Stomach (tissue), 9 donors: ENCODE results near the gene FRMD1. TPM values are rescaled to one million over a fixed set of nuclear protein-coding genes. Genes with fewer than 3 reads are reported as not detected.
A peak's percentile ranks its signal among the peaks of the same experiment; 100 is the strongest.

Experiments used
- DNase-seq, 2 donors: peaks; one replicate each; pipeline versions ENCODE4 v3.0.0 to v3.0.0-alpha.2; 2013 to 2019
- H3K27ac ChIP-seq, 5 donors: fragments of 200-600 bp in 4 of 5; sonication (generic) in 4 of 5; one replicate each; pipeline ENCODE4 v1.5.1; 2013 to 2019; ENCODE audit warnings: mild to moderate bottlenecking in 1 of 5, moderate library complexity in 1 of 5
- H3K27me3 ChIP-seq, 3 donors: fragments of 200-600 bp; sonication (generic); one replicate each; pipeline ENCODE4 v1.5.1; 2017 to 2019; ENCODE audit warnings: mixed run types in 1 of 3
- H3K36me3 ChIP-seq, 4 donors: fragments of 200-600 bp; sonication (generic); 1 replicate in 3 of 4; 2 replicates in 1 of 4; pipeline ENCODE4 v1.5.1; 2016 to 2019
- H3K4me1 ChIP-seq, 4 donors: fragments of 200-600 bp; sonication (generic); one replicate each; pipeline ENCODE4 v1.5.1; 2016 to 2019
- H3K4me3 ChIP-seq, 4 donors: fragments of 200-600 bp; sonication (generic) in 3 of 4; one replicate each; pipeline ENCODE4 v1.5.1; 2016 to 2019; ENCODE audit warnings: mild to moderate bottlenecking in 1 of 4
- H3K9me3 ChIP-seq, 4 donors: fragments of 200-600 bp; sonication (generic); one replicate each; pipeline ENCODE4 v1.5.1; 2016 to 2019
- CTCF ChIP-seq, 7 experiments: fragments of 450-650 bp in 4 of 7; fragments of 200-600 bp in 3 of 7; sonication (generic) in 3 of 7; IDR thresholded peaks; one replicate each; pipeline ENCODE4 v1.5.1; 2016 to 2019; ENCODE audit warnings: antibody characterized with exemption in 7 of 7, control low read depth in 2 of 7, mild to moderate bottlenecking in 1 of 7
- EP300 ChIP-seq: sonication (generic); formaldehyde crosslinking; IDR thresholded peaks from one replicate; pipeline ENCODE4 v1.6.1; 2017; ENCODE audit warnings: antibody characterized with exemption
- POLR2A ChIP-seq, 4 donors: fragments of 450-650 bp; IDR thresholded peaks; one replicate each; pipeline ENCODE4 v1.6.1; 2016; ENCODE audit warnings: antibody characterized with exemption in 4 of 4, control low read depth in 2 of 4, mild to moderate bottlenecking in 1 of 4, moderate library complexity in 1 of 4
- POLR2AphosphoS5 ChIP-seq, 3 donors: sonication (generic); formaldehyde crosslinking; IDR thresholded peaks; one replicate each; pipeline ENCODE4 v1.6.1; 2016; ENCODE audit warnings: antibody characterized with exemption in 3 of 3
- WGBS, 5 donors: extraction: QIAGEN DNeasy Blood & Tissue Kit in 3 of 5; methylation state at CpG; one replicate each; pipeline versions ENCODE4 v1.1.5 to v1.1.7; 2013 to 2018; 5-methylcytosine and 5-hydroxymethylcytosine counted together
- intact Hi-C: fragments of 100-400 bp; cut with DNase I; formaldehyde crosslinking; loops from one replicate; pipeline ENCODE4 v1.15.1; 2023; ENCODE audit warnings: low total_unique reads
- polyA plus RNA-seq, 3 donors: library from polyadenylated mRNA; stranded (reverse); fragments of 200-250 nt; gene quantifications; one replicate each; pipeline ENCODE4 v1.2.3, GENCODE V29; 2013
- total RNA-seq, 5 donors: library from RNA; depleted of rRNA; stranded (reverse); fragments of >200 nt; gene quantifications; one replicate each; pipeline versions ENCODE4 v1.1.0 to v1.2.3, GENCODE V29; 2014 to 2016
- donor health status: healthy with polysubstance abuse.
- donor health status: Bipolar disorder and iron deficiency.
- donor health status: healthy.

The FRMD1 gene
- total and polyA plus RNA-seq, 8 donors: 0.43 to 42.9 (median 7.7) TPM

GRCh38 chr6:168007592-168008338 is 71.2 kb downstream of the FRMD1 start:
- no peak overlapping the region for H3K4me3 ChIP-seq
- H3K4me1 ChIP-seq: peaks cover 0 to 5% (median 4%) of the 10 kb centered on the region in 4 donors
- H3K27ac ChIP-seq: peak overlapping the region in 1 of 5 donors; percentile 48
- no peaks in the 10 kb centered on the region for H3K36me3 ChIP-seq
- H3K9me3 ChIP-seq: peaks cover 4 to 27% (median 14%) of the 10 kb centered on the region in 4 donors
- 19 to 34% (median 29%) methylated on average over 3 of the region's 3 CpGs for WGBS, 5 donors
- DNase-seq: peak; percentile 42 to 59
- intact Hi-C loops: no loop called here
- no peaks in the 10 kb centered on the region for H3K27me3 ChIP-seq
- TF ChIP-seq POLR2AphosphoS5 (IDR thresholded peaks at IDR 0.05) (peak in 2 of 3 donors; percentile 31 to 32), CTCF (IDR thresholded peaks at IDR 0.05) (no peak)

GRCh38 chr6:168005796-168006195 is 73.2 kb downstream of the FRMD1 start:
- Histone ChIP-seq H3K36me3 (no peaks in the 10 kb centered on the region), H3K27ac (no peak overlapping the region), H3K9me3 (peaks cover under 1 to 8% (median 5%) of the 10 kb centered on the region in 4 donors), H3K4me3 (no peak overlapping the region), H3K4me1 (peaks cover 0 to 5% (median 4%) of the 10 kb centered on the region in 4 donors), H3K27me3 (no peaks in the 10 kb centered on the region)
- DNase-seq: no peak
- intact Hi-C loops: no loop called here
- WGBS, 5 donors: 89 to 96% (median 94%) methylated on average over 6 of the region's 6 CpGs
- TF ChIP-seq POLR2AphosphoS5 (IDR thresholded peaks at IDR 0.05) (no peak), CTCF (IDR thresholded peaks at IDR 0.05) (no peak), EP300 (no peak), POLR2A (IDR thresholded peaks at IDR 0.05) (no peak)

- 94 to 96% (median 95%) methylated on average over 11 of the region's 11 CpGs for WGBS, 5 donors
- intact Hi-C loops: no loop called here
- TF ChIP-seq POLR2A (IDR thresholded peaks at IDR 0.05): no peak
- TF ChIP-seq POLR2AphosphoS5 (IDR thresholded peaks at IDR 0.05): no peak
- no peak for TF ChIP-seq CTCF (IDR thresholded peaks at IDR 0.05)
- TF ChIP-seq EP300: no peak
Measured at GRCh38 chr6:168004945-168005344, 74.1 kb downstream of the FRMD1 start.

GRCh38 chr6:168004023-168004422 is 75.0 kb downstream of the FRMD1 start:
- H3K4me3 ChIP-seq: no peak overlapping the region
- no peak overlapping the region for H3K27ac ChIP-seq
- no peaks in the 10 kb centered on the region for H3K36me3 ChIP-seq
- H3K9me3 ChIP-seq: no peaks in the 10 kb centered on the region
- peaks cover 0 to 7% (median 0%) of the 10 kb centered on the region in 3 donors for H3K27me3 ChIP-seq
- 76 to 88% (median 81%) methylated on average over 7 of the region's 7 CpGs for WGBS, 5 donors
- H3K4me1 ChIP-seq: peaks cover 0 to 5% (median 4%) of the 10 kb centered on the region in 4 donors
- no peak for DNase-seq
- intact Hi-C loops: no loop called here
- no peak for TF ChIP-seq POLR2AphosphoS5 (IDR thresholded peaks at IDR 0.05)

More at GRCh38 chr6:168004945-168005344, 74.1 kb downstream of the FRMD1 start:
- Histone ChIP-seq H3K27me3 (peaks cover 0 to 7% (median 0%) of the 10 kb centered on the region in 3 donors), H3K4me3 (no peak overlapping the region), H3K4me1 (peaks cover 0 to 5% (median 4%) of the 10 kb centered on the region in 4 donors), H3K27ac (no peak overlapping the region), H3K9me3 (no peaks in the 10 kb centered on the region), H3K36me3 (no peaks in the 10 kb centered on the region)
- DNase-seq: no peak

Other genes starting within 250 kb of the FRMD1 start
- gene KIF25, start 81.5 kb downstream of the FRMD1 start, total RNA-seq: under 1 TPM in 1 of 5 donors, not detected in 4; 0.37 TPM
- under 1 TPM in 2 of 3 donors, not detected in 1; 0.31 to 0.33 TPM for gene KIF25, start 81.5 kb downstream of the FRMD1 start, polyA plus RNA-seq
- 1 to 10 TPM in 1 of 5 donors, under 1 TPM in 2, not detected in 2; 0.55 to 4.9 (median 0.87) TPM for gene DACT2, start 240.6 kb upstream of the FRMD1 start, total RNA-seq
- 1 to 10 TPM in 1 of 3 donors, under 1 TPM in 2; 0.44 to 2.9 (median 0.61) TPM for gene DACT2, start 240.6 kb upstream of the FRMD1 start, polyA plus RNA-seq